IPS-NIHi11 (cell line): ENCODE results near the gene TTC27.
"Not testable (repeated sequence)": the region's sequence is repeated elsewhere in the genome, so short reads cannot be mapped to it uniquely, and the experiment has no call there.

Source experiments
- DNase-seq: peaks from one replicate; pipeline ENCODE4 v3.0.0; 2012; ENCODE audit warnings: mixed read lengths, low spot score

TTC27 gene

DNA sequence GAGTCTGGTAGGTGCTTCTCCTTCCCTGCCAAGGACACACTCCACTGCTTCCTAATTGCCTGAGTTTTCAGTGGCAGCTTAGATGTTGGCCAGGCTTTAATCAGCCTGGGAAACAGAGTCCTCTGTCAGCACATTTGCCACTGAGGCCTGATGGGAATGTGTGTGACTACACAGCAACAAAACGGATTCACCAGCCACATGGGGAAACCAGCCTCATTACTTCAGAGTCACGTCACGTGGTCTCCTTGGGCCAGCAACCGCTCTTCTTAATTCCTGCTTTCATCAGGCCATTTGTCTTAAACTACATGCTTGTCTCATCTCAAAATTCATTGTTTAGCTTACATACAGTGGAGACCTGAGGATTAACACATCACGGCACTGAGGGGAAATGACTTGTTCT lies 225.0 kb downstream of the TTC27 start:
- peak; percentile 19 for DNase-seq

DNA sequence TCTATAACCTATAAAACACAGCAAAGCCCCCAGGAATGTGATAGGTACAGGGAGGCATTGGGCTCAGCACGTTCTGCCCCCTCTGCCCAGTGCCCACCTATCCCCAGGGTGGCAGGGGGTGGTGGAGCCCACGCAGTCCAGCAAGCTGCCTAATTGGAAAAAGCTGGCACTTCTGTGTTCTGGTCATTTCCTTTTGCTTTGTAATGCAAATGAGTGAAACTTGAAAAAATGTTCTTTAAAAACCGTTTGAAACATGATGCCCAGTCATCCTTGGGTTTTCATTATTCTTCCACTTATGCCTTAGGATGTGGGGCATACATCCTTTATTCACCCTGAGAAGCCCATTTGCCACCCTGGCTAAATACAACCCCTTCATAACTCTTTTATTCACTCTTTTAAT lies 229.0 kb downstream of the TTC27 start:
- no peak for DNase-seq

- no peak for DNase-seq
Measured at GRCh38 chr2:32858713-32859112, 230.9 kb downstream of the TTC27 start.

GRCh38 chr2:32860385-32860784 lies 232.5 kb downstream of the TTC27 start:
- DNase-seq: no peak

DNA sequence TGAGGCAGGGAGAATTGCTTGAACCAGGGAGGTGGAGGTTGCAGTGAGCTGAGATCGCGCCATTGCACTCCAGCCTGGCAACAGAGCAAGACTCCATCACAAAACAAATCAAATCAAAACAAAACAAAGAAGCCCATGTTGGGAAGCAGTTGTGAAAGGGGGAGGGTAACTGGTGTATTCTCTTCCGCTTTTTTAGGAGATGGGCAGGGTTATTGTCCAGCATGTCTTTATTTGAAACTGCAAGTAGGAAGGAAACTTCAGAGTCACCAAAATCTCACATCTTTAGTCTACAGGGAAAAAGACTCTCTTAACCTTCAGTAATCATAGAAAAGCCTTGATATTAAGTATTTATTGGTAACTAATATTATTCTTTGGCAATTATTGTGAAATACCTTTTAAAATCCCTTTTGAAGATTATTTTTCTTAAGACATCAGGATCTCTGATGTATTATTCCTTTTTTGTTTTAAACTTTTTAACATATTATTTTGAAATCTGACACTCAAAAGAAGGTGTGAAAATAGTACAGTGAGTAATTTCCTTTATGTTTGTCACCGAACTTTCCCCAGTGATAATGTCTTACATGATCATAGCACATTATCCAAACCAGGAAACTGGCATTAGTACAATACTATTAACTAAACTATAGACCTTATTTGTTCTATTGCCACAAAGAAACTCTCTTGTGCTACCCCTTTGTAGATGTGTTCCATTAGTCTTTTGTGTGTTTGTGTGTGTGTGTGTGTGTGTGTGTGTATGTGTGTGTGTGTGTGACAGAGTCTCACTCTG lies 234.6 kb downstream of the TTC27 start:
- no peak for DNase-seq

DNA sequence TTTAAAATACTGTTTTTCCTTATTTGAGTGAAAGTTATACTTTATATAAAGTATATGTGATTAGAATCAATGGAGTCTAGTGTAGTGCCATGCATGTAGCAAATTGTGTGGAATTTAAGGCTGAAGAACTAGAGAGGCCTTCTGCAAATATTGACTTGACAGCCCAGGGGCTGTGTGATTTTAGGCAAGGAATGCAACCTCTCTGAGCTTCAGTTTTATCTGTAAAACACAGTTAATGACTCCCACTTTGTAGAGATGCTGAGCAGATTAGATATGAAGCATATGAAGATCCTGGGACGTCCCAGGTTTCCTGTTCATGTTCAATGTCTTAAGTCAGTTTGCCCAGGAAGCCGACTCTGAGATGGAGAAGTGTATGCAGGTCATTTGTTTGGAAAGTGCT lies 235.5 kb downstream of the TTC27 start:
- no peak for DNase-seq

GRCh38 chr2:32863803-32864202 lies 236.0 kb downstream of the TTC27 start:
- no peak for DNase-seq

GRCh38 chr2:32864334-32865111 lies 236.7 kb downstream of the TTC27 start:
- DNase-seq: no peak

DNA sequence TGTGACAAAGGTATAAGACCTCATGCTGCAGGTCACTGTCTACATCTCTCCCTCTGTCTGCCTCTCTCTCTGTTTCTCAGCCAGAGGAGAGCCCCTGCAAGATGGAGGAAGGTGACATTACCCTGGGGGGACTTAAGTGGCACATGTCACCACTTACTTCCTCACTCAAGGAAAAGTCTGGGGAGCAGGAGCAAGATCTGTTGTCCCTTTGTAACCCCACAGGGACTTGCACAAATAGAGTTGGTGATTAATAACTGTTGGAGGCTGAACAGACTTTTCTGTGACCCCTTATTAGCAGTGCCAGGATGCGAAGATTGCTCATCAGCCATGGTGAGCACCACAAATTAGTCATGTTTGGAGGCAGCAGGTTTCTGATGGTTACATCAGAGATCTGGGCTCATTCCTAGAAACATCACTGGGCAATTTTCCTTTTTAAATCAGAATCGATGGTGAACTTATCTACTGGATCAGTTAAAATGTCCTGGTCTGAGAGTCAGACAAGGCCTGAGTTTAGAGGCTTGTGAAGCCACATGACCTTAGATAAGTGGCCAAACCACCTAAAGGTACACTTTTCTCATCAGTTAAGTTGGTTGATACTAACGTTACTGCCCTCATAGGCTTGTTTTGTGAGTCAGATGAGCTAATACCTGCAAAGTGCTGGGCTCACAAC lies 237.7 kb downstream of the TTC27 start:
- DNase-seq: no peak

- not testable (repeated sequence) for DNase-seq
Measured at GRCh38 chr2:32866462-32866861, 238.6 kb downstream of the TTC27 start.
